Activated T-cell treated with anti-CD3 and anti-CD28 coated beads for 48 hours (primary cell): ENCODE measurements around the gene GNRHR.

Experiments
- DNase-seq: peaks from one replicate; pipeline ENCODE4 v3.0.0-alpha.2; 2020; ENCODE audit warnings: low read depth

Gene GNRHR

DNA sequence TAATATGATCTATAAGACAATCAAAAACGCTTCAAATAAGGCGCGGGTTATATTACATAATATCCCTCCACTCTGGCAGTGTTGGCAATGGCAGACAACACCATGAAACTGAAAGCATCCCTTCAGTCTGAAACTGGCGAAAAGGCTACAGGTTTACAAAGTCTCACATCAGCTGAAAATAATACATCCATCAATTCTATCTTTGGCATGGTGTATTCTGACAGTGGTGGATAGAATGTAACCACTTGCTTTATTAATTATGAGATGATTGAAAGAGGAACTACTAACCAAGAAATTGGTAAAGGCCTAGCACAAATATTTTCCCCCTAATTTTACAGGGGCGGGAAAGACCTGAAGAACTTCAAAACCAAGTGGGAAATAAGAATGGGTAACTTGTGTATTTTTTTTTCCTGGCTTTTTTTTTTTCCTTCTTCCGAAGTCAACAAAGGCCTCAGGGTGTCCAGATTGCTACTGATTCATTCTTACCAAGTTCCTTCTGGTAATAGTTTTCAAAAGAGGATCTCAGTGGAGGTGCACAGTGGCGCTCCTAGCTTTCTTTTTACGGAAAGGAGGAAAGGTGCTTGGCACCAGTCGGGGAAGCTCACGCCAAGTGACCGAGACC, 54.0 kb downstream of the GNRHR start:
- no peak for DNase-seq

DNA sequence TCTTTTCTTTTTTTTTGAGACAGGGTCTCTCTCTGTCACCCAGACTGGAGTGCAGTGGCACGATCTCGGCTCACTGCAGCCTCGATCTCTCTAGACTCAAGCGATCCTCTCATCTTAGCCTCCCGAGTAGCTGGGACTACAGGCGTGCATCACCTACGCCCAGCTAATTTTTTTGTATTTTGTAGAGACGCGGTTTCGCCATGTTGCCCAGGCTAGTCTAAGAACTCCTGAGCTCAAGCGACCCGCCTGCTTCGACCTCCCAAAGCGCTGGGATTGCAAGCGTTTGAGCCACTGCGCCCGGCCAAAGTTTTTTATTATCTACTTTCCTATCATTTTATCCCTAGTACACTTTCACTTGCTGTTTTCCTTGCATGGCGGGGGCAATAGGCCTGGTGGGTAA, 54.6 kb downstream of the GNRHR start:
- no peak for DNase-seq

DNA sequence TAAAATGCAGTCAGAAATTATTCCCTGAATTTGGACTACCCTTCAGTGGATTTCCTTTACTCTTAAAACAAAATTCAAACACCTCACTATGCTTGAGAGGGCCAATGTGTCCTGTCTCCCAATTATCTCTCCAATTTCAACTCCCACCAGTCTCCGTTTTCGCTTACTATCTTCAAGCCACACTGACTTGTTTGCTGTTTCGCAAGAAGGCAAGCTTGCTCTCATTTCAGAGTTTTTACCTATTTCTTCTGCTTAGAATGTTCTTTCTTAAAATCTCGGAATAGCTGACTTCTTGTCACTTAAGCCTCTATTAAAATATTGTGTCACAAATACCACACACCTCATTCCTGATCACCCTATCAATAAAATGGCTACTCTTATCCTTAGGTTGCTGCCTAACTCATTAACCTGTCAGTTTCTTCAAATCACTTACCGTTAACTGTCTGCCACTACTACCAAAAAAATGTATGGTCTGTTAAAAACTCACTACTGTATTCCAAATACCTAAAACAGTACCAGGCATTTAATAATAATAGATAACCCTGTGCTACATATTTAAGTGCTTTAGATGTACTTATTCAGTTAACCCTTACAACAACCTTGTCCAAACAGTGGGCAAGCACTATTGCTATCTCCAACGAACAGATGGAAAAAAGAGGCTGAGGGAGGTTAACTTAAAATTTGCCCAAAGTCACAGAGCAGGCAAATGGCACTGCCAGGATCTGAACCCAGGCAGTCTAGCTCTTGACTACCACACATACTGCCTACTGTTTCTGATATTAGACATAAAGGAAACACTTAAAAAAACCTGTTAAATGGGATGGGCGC, 56.1 kb downstream of the GNRHR start:
- DNase-seq, result no peak

DNA sequence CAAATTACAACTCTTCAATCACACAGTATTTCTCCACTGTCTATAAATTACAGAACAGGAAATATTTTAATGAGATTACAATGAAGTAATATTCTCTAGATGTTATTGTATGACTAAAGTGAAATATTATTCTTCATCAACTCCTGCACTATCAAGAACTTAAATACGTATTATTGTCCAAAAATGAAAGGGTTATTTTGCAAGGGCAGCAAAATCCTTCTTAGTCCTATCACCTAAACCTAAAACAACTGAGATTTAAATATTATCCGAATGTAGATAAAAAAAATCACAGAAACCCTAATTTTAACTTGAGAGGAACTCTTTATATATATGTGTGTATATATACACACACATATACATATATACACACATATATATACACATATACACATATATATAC, 58.1 kb downstream of the GNRHR start:
- no peak for DNase-seq

DNA sequence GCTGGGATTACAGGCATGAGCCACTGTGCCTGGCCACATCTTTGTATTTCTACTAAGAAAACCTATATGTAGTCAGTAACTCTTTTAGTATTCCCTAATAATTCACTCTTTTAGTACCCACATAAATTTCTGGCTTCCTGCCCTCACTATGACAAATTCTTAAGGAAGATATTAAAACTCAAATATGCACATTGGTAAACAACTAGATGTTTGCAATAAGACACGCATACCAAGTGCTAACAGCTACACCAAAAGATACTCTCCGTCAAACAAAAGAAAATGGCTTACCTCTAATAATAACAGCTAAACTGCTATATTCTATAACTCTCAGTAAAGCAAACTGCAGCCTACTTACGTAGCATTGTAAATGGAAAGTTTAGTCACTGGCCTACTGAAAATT, 59.5 kb downstream of the GNRHR start:
- no peak for DNase-seq

DNA sequence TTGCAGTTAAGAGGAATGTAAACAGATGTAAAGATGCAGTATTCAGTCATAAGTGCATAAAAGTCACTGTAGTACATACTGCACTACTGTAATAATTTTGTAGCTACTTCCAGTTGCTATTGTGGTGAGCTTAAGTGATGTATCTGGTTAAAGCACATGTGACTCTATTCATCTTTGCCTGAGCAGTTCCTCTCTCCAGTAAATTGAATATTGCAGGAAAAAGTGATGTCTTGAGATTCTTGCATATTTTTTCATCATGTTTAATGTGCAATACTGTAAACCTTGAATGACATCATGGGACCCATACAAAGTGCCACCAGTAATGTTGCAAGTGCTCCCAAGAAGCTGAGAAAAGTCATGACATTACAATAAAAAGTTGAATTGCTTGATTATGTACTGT, 62.9 kb downstream of the GNRHR start:
- DNase-seq, result no peak
